GM10266 (cell line): ENCODE results near the gene CTXND1.

Experiments used
- DNase-seq: peaks from one replicate; pipeline ENCODE4 v3.0.0; 2012; ENCODE audit errors: extremely low spot score
- CTCF ChIP-seq: IDR thresholded peaks from 2 replicates; pipeline ENCODE4 v1.5.1; 2012; ENCODE audit warnings: mild to moderate bottlenecking, low read depth; ENCODE audit not compliant: control insufficient read depth, insufficient read depth; ENCODE audit errors: missing control alignments

Gene CTXND1

GRCh38 chr15:80210611-80211573 is 41.1 kb downstream of the CTXND1 start:
- peak; percentile 27 for DNase-seq
- no peak for TF ChIP-seq CTCF

- no peak for DNase-seq
- TF ChIP-seq CTCF, result no peak
Measured at GRCh38 chr15:80208758-80209734, 43.0 kb downstream of the CTXND1 start.

- TF ChIP-seq CTCF, result no peak
- DNase-seq, result no peak
Measured at GRCh38 chr15:80207887-80208286, 44.1 kb downstream of the CTXND1 start.

- no peak for TF ChIP-seq CTCF
- DNase-seq, result no peak
Measured at GRCh38 chr15:80204231-80204630, 47.8 kb downstream of the CTXND1 start.

- TF ChIP-seq CTCF, result no peak
- no peak for DNase-seq
Measured at GRCh38 chr15:80203361-80203885, 48.6 kb downstream of the CTXND1 start.

- no peak for DNase-seq
- no peak for TF ChIP-seq CTCF
Measured at GRCh38 chr15:80202641-80203360, 49.2 kb downstream of the CTXND1 start.
